GM19324 (cell line): ENCODE data around the gene CACYBP.
"Not testable (repeated sequence)": the region's sequence is repeated elsewhere in the genome, so short reads cannot be mapped to it uniquely, and the experiment has no call there.

Source experiments
- ATAC-seq: cut with Tn5 transposase; IDR thresholded peaks from one replicate; pipeline ENCODE4 v1.9.1; 2021; ENCODE audit warnings: mild to moderate bottlenecking, moderate library complexity; ENCODE audit not compliant: unreplicated experiment, low FRiP score

Gene CACYBP

DNA sequence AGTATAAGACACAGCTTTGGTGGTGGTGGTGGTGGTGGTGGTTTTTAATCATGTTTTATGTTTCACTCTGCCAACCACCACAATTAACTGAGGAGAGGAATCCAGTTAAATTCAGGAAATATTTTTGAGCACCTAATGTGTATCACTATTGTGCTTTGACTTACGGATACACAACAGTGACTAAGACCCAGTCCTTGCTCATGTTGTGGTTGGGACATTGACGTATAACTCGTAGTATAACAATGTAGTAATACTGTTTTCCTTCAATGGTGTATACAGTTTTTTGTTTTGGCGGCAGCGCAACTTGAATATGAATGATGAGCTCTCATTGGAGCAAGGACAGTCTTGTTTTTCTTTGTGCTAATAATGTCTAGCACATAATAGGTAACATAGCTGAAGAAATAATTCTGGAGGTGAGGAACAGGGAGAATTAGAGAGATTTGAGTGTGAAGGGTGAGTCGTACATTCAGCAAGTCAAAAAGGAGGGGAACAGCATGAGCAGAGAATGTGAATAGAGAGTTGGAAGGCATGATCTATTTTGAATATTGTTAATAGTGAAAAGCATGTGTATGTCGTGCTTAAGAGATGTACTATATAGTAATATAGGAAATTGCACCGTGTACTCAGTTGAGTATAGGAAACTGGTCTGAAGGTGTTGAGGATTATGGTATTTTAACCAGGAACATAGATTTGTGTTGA lies 5.5 kb downstream of the CACYBP start:
- no peak for ATAC-seq

DNA sequence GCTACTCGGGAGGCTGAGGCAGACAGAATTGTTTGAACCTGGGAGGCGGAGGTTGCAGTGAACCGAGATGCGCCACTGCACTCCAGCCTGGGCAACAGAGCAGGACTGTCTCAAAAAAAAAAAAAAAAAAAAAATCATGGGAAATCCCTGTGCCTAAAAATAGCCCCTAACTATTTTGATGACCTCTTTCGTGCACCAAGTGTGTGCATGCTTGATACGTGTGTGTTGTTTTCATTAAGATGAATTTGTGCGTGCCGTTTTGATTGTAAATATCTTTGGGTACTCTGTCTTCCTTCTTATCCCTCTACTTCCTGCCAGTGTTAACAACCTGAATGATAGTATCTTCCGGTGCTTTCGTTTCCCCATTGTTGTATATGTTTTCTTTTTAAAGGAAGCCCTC lies 9.8 kb downstream of the CACYBP start:
- no peak for ATAC-seq

DNA sequence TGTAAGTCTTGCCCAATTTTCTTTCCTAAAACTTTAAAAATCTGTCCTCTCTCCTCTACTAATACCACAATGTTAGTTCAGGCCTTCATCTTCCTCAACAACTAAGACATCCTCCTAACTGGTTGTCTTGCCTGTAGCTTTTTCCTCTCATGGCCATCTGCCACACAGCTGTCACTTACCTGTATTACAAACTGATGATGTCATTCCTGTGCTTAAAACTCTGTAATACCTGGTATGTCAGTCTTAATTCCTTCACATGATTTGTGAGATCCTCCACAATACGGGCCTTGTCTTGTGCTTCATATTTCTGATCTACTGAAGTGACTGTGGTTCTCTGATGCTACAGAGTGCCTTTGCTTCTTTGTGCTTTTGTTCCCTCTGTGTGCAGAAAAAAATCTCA lies 13.7 kb downstream of the CACYBP start:
- ATAC-seq, result no peak

DNA sequence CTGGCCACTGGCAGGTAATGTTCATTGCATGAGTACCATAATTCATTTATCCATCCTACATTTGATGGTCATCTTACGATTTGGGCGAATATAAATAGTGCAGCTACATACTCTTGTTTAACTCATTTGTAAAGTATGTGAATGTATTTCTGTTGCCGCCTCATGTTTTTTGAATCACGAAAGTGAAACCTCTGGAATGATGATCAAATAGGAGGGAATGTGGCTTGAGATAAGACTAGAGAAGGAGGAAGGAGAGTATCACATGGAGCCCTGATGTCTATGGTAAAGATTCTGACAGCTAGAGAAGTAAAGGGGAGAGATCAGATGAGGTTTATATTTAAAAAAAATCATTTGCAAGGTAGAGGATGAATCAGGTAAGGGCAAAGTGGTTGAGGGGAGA lies 15.5 kb downstream of the CACYBP start:
- no peak for ATAC-seq

DNA sequence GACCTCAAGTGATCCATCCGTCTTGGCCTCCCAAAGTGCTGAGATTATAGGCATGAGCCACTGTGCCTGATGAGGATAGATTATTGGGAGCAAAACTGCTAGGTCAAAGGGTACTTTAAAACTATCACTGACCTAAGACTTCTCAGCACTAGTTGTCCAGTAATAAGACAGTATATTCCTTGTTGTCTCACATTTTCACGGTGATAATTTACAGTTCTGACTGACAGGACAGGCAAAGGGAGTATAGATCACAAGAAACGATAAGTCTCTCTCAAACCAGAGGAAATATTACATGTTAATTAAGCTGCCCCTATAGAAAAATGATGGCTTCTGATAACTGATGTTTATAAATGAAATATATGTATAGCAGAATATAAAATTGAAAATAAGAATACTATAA lies 19.8 kb downstream of the CACYBP start:
- ATAC-seq, result no peak

DNA sequence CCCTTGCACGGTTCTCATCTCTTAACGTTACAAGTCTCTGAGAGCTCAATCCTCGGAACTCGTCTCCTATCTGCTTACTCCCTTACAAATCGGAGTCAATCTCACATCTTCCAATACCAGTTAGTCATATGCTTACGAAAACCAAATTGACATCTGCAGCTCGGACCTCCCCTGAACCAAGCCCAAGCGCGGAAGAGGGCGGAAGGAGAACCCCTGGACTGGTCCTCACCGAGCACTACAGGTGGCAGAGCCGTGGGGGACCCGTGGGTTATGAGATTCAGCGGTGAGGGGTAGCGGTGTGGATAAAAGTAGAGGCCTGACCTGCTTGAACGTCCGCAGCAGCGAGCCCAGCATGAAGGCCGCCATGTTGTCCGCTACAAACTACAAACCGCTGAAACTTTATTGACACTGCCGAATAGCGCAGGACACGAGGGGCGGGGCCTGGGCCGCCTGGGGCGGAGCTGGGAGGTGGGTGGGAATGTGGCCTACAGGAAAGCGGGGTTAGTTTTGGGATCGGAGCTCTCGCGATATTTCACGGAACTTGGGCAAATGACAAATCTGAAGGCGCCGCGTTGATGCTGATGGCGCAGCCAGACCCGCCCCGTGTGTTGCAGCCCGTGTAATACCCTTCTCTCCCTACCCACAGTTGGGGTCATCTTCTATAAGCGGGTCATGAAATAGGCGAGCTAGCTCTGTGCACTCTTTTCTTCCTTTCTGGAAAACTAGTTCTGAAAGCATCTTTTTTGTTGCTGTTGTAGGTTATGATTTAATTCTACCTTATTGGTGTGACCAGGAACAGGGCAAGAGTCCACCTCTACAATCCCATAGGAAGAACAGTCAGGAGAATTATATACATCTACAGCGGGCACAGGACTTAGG lies 23.5 kb downstream of the CACYBP start, which contains the start of gene MRPS14:
Gene MRPS14, minus strand, starts transcription at position 383 of the 879 bp plus-strand sequence. Its CDS starts 17 bp downstream, at position 366.
- ATAC-seq, result peak; percentile 92

DNA sequence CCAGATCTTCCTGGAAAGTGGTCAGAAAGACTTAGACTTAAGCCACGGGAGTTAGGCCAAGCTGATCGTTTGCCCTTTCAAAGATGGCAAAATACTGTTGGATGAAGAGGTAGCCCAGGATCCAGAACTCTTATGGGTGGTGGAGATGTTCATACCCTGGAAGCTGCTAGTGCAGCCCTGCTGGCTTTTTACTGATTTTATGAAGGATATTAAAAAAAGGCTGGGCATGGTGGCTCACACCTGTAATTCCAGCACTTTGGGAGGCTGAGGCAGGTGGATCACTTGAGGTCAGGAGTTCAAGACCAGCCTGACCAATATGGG lies 24.1 kb downstream of the CACYBP start:
- not testable (repeated sequence) for ATAC-seq

DNA sequence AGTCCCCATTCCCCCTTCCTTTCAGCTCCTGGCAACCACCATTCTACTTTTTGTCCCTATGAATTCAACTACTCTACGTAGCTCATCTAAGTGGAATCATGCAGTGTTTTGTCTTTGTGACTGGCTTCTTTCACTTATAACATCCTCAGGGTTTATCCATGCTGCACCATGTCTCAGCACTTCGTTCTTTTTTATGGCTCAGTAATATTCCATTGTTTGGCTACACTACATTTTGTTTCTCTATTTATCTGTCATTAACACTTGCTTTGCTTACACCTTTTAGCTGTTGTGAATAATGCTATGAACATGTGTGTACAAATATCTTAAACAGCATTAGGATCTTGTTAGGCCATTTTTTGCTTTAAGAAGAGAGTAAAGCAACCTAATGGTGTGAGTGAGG lies 25.0 kb downstream of the CACYBP start:
- no peak for ATAC-seq

DNA sequence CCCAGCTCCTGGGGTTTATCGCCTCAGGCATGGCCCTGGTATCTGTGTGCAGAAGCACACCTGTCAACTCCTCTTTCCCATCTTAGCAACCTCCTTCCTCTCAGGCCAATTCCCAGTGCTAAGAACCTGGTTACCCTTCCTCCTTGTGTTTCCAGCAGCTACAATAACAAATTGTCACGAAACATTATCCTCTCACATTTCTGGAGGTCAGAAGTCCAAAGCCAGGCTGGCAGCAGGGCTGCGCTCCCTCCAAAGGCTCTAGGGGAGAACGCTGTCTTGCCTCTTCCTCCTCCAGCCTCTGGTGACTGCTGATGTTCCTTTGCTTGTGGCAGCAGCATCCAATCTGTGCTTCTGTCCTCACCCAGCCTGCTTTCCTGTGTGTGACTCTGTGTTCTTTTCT lies 34.2 kb downstream of the CACYBP start:
- ATAC-seq, result no peak

DNA sequence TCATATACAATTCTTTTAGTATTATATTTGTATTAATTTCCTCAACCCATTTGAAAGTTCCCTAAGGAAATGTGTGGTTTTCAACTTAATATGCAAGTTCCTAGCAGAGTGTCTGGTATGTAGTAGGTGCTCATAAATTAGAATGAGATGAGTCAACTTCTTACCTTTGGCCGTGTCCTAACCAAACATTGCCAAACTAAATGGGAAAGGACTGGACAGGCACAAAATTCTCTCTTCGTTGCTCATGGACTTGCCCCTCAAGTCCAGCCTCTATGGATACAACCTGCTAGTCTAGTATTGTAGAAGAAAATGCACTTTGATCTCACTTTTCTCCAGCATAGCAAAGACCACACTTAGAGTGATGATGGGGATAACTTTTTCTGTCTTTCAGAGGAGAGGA lies 35.0 kb downstream of the CACYBP start:
- no peak for ATAC-seq

DNA sequence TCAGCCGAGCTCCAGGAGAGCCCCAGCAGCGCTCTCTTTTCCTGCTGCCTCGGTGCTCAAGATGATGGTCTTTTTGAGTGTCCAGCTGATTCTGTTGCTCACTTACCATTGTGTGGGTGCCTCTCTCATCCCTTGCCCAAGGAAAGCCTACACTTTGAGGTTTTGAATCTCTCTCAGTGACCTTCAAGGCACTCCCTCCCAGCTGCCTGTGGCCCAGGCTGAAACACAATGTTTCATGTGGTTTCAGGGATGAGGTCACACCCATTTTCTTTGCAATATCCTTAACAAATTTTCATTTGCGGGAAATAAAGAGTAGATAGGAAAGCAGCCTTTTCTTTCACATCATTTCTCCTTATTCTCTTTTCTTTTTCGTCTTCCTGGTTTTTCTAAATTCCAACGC lies 36.1 kb downstream of the CACYBP start:
- ATAC-seq, result no peak

DNA sequence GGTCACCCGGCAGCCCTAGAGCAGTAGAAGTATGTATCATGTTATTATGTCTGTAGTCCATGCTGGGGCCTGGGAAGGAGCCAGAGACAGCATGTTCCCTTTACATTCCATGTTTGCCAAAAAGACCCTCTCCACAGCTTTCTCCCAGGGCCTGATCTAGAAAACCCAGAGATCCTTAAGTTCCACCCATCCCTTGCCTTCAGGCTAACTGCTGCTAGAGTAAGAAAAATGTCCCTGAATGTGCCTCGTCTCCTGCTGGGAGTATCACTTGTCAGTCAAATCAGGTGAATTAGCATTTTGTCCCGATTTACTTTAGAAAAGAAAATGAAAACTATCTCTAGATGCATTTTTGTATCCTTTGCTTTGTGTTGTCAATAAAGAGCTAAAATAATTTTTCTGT lies 36.7 kb downstream of the CACYBP start:
- ATAC-seq, result no peak

DNA sequence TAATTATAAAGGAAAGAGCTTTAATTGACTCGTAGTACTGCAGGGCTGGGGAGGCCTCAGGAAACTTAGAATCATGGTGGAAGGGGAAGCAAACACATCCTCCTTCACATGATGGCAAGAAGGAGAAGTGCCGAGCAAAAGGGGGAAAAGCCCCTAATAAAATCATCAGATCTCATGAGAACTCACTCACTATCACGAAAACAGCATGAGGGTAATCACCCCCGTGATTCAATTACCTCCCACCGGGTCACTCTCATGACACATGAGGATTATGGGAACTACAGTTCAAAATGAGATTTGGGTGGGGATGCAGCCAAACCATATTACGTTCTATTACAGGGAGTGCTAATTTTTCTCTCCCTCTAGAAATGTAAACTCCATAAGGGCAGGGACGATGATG lies 37.7 kb downstream of the CACYBP start:
- ATAC-seq, result no peak

DNA sequence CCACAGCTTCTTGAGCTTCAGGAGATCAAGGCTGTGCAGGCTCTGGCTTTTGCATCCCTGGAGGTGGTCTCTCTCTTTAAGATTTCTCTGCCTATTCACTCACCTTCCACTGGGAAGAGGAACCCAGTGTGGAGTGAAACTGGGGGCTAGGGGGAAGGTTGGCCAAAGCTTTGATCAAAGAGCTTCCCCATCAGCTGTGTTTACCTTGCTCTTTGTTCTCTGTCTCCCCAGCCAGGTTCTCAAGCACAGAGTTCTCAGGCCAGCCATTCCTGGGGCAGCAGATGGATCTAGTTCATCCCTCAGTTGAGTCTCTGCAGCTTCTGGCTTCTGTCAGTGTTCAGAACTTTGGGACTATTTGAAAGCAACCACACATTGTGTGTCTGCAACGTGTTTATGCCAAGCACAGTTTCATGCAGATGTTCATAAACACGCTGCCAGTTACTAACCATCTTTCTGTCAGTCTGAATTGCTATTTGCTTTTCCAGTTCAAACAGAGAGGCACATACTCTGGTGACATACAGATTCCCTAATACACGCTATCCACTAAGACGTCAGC lies 40.7 kb downstream of the CACYBP start:
- no peak for ATAC-seq

DNA sequence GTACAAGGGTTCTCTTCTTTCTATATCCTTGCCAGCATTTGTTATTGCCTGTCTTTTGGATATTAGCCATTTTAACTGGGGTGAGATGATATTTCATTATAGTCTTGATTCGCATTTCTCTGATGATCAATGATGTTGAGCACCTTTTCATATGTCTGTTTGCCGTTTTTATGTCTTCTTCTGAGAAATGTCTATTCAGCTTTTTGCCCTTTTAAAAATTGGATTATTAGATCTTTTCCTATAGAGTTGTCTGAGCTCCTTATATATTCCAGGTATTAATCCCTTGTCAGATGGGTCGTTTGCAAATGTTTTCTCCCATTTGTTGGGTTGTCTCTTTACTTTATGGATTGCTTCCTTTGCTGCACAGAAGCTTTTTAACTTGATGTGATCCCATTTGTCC lies 42.9 kb downstream of the CACYBP start:
- ATAC-seq, result no peak

DNA sequence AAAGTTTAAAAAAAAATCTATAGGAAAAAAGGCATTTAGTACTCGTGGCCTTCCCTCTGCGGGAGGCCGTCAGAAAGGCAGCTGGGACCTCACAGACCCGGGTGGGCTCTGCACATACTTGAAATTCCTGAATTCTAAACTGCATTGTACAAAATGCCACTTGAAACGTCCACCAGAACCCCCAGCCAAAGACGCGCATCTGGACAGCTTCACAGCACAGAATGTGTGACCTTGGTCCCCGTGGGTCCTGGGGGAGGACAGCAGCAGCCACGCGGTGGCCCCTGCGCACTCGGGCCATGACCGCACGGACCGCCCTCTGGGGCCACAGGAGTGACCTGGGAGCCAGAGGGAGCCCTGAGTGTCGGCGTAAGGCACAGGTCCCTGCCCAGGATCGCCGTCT lies 44.1 kb downstream of the CACYBP start:
- no peak for ATAC-seq

DNA sequence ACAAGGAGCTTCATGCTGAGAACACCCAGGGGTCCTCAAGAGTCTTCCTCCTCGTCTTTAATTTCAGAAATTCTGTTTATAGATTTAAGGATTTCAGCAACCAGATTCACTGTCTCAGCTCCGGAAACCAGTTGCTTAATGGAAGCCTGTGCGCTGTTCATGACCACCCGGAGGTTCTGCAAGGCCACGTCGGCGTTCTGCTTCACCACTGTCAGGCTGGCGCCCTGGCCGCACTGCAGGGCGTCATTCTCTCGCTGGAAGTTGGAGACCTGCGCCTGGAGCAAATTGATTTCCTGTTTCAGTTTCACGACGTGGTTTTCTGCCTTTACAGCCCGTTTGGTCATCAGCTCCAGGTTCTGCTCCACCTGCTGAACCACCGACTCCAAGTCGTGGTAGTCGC lies 44.8 kb downstream of the CACYBP start:
- not testable (repeated sequence) for ATAC-seq

DNA sequence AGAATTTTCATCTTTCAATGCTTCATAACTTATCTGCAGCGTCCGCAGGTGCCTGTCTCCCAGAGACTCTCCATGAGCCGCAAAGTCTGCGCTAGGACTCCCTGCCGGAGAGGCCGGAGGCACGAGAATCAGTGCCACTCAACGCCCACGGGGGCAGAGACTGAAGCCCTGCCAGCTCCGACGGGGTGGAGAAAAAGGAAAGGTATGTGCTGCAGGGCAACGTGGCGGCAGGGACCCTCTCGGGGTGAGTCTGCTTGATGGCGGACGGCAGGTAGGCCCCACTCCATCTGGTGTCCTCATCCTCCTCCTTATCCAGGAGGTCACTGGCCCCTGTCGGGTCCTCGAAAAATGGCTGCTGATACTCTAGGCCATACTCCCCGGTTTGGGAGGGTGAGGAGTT lies 45.4 kb downstream of the CACYBP start:
- no peak for ATAC-seq

DNA sequence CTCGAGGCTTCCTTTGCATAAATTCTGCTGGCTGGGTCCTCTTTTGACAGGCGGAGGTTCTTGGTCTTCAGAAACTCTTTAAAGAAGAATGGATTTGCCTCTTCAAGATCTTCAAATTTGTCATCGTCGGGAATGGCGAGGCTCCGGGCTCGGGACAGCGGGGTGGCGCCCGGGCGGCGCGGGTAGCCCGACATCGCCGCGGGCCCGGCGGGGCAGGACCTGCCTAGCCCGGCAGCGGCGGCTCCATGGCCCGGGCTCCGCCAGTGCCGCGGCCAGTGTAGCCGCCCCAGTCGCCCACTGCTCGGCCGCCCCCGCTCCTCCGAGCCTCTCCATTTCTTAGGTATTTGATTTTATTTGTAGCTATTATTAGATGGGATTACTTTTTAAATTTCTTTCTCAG lies 45.8 kb downstream of the CACYBP start:
- ATAC-seq, result no peak

DNA sequence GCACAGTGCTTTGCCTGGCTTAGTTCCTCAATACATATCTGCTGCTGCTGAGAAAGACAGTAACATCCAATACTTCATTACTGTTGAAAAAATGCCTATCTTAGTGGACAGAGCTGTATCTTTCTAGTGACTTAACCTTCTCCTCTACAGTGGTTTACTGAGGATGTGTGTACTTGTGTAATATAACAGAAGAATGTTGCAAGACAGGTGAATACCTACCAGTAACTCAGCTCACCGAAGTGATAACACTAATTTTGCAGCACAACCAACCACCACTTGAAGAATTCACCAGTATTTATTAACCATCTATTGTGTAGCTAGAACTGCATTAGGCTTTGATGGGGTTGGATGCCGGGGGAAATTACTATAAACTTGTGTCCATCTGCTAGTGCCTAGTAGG lies 51.2 kb downstream of the CACYBP start:
- no peak for ATAC-seq

DNA sequence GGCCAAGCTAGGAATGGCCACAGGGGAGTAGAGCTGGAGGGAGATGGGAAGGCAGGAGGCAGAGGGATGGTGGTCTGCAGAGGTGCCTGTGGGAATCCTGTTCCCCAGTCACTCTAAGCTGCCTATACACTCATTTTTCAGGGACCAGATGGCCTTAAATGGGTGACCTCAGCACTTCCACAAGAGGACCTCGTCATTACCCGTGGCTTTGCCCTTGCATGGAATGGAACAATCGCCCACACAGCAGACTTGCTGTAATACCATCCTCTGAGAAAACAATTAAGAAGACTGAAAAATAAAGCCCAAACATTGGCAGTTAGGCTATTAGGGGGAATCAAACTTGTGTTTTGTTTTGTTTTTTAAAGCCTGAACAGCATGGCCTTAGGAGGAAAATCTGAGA lies 55.0 kb downstream of the CACYBP start:
- ATAC-seq, result no peak
